C4-2B (cell line): ENCODE data around the gene NEU4.

Experiments
- H3K27ac ChIP-seq: fragments of 450-650 bp; 2 replicates; pipeline ENCODE4 v1.5.1; 2017
- ZFX ChIP-seq: fragments of 450-650 bp; IDR thresholded peaks from 2 replicates; pipeline ENCODE4 v1.6.1; 2017
- TF ChIP-seq, protein P1 (sequence below): fragments of 450-650 bp; conservative IDR thresholded peaks from 2 replicates; pipeline ENCODE4 v1.5.1; 2017; ENCODE audit warnings: mild to moderate bottlenecking

Gene NEU4

GRCh38 chr2:241812730-241813643 is 4.0 kb downstream of the NEU4 start:
- H3K27ac ChIP-seq = no peak overlapping the region
- no peak for TF ChIP-seq ZFX
- TF ChIP-seq, protein P1, sequence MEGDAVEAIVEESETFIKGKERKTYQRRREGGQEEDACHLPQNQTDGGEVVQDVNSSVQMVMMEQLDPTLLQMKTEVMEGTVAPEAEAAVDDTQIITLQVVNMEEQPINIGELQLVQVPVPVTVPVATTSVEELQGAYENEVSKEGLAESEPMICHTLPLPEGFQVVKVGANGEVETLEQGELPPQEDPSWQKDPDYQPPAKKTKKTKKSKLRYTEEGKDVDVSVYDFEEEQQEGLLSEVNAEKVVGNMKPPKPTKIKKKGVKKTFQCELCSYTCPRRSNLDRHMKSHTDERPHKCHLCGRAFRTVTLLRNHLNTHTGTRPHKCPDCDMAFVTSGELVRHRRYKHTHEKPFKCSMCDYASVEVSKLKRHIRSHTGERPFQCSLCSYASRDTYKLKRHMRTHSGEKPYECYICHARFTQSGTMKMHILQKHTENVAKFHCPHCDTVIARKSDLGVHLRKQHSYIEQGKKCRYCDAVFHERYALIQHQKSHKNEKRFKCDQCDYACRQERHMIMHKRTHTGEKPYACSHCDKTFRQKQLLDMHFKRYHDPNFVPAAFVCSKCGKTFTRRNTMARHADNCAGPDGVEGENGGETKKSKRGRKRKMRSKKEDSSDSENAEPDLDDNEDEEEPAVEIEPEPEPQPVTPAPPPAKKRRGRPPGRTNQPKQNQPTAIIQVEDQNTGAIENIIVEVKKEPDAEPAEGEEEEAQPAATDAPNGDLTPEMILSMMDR = no peak

DNA sequence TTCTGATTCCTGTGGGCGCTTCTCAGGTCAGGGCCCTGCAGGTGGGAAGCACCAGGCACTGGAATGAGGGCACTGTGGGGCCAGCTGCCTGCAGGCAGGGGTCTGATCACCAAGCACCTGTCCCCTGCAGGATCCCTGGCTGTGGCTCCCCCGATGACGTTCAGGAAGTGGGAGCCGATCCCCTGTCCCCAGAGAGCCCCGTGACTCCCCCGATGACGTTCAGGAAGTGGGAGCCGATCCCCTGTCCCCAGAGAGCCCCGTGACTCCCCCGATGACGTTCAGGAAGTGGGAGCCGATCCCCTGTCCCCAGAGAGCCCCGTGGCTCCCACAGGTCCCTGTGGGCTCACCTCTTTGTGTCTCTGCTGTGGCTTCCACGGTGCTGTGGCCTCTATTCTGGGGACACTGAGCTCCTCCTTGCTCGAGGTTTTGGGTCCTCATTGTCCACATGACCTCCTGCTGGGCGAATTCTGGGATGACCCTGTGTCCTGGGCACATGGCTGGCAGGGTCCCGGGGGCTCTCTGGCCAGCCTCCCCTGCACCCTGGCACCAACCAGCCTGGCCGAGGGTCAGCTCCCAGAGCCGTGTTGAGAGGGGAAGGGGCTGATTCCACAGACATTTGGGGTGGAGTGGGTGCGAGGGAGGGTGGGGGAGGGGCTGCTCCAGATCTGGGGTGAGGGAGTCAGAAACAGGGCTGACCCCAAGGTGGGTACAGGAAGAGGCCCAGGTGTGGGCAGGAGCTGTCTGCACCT is 4.8 kb downstream of the NEU4 start:
- no peak overlapping the region for H3K27ac ChIP-seq
- TF ChIP-seq, protein P1 = no peak
- no peak for TF ChIP-seq ZFX

- no peak overlapping the region for H3K27ac ChIP-seq
- no peak for TF ChIP-seq ZFX
- TF ChIP-seq, protein P1 = no peak
These were observed 5.3 kb downstream of the NEU4 start for GRCh38 chr2:241814393-241814642.

DNA sequence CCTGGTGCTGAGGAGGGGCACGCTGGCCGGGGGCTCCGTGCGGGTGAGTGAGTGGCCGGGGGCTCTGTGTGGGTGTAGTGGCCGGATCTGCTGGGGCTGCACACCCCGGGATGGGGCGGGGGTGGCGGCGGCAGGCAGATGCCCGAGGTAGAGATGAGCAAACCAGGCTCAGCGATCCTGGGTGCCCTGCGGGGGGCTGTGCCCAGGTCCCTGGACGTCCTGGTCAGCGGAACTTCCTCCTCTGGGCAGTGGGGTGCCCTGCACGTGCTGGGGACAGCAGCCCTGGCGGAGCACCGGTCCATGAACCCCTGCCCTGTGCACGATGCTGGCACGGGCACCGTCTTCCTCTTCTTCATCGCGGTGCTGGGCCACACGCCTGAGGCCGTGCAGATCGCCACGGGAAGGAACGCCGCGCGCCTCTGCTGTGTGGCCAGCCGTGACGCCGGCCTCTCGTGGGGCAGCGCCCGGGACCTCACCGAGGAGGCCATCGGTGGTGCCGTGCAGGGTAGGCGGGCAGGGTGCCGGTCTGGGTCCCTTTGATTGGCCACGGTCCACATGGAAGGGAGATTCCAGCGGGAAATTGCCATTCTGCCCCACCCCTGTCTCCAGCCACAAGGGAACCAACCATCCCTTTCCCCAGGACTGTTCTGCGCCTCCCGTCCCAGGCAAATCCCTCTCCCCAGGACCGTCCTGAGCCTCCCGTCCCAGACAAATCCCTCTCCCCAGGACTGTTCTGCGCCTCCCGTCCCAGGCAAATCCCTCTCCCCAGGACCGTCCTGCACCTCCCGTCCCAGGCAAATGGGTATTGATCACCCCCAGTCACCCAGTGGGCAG is 5.9 kb downstream of the NEU4 start:
- H3K27ac ChIP-seq = no peak overlapping the region
- TF ChIP-seq, protein P1 = no peak
- no peak for TF ChIP-seq ZFX

DNA sequence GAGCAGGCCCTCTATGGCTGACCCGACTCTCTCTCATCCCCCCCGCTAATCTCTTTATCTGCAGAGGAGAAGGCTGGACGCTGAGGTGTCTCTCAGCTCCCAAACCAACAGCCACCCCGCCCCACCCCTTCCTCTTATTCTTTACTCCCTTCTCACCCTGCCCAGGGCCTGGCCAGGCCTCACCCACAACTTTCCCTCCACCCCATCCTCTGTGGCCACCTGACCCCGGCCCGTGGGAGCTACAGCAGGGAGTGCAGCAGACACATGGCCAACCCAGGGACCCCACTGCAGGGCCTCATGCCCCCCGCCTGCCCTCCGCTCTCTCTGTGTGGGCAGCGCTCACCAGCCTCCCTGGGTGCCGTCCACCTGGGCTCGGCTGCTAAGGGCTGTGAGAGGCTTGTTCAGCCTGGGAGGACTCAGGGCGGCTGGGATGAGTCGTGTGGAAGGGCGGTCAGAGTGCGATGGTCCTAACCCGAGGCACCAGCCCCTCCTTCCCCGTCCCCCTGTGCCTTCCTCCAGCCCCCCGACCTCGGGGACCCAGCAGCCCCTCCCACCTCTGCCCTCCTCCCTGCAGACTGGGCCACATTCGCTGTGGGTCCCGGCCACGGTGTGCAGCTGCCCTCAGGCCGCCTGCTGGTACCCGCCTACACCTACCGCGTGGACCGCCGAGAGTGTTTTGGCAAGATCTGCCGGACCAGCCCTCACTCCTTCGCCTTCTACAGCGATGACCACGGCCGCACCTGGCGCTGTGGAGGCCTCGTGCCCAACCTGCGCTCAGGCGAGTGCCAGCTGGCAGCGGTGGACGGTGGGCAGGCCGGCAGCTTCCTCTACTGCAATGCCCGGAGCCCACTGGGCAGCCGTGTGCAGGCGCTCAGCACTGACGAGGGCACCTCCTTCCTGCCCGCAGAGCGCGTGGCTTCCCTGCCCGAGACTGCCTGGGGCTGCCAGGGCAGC is 6.8 kb downstream of the NEU4 start:
- no peak overlapping the region for H3K27ac ChIP-seq
- TF ChIP-seq, protein P1 = no peak
- no peak for TF ChIP-seq ZFX

DNA sequence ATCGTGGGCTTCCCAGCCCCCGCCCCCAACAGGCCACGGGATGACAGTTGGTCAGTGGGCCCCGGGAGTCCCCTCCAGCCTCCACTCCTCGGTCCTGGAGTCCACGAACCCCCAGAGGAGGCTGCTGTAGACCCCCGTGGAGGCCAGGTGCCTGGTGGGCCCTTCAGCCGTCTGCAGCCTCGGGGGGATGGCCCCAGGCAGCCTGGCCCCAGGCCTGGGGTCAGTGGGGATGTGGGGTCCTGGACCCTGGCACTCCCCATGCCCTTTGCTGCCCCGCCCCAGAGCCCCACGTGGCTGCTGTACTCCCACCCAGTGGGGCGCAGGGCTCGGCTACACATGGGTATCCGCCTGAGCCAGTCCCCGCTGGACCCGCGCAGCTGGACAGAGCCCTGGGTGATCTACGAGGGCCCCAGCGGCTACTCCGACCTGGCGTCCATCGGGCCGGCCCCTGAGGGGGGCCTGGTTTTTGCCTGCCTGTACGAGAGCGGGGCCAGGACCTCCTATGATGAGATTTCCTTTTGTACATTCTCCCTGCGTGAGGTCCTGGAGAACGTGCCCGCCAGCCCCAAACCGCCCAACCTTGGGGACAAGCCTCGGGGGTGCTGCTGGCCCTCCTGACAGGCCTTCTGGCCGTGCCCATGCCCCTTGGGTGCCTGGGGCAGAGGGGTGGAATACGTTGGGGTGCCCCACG is 7.6 kb downstream of the NEU4 start:
- no peak for TF ChIP-seq ZFX
- TF ChIP-seq, protein P1 = no peak
- no peak overlapping the region for H3K27ac ChIP-seq
